PFSK-1 (cell line): Measurements from ENCODE around the gene TOR2A.

ENCODE experiments used
- FOXP2 ChIP-seq: optimal IDR thresholded peaks from 2 replicates; pipeline ENCODE3; 2011; ENCODE audit warnings: borderline replicate concordance, control low read depth, inconsistent platforms; ENCODE audit not compliant: insufficient read depth; ENCODE audit errors: extremely low read length, extremely low read depth
- POLR2AphosphoS5 ChIP-seq: IDR thresholded peaks from 2 replicates; pipeline ENCODE4 v1.6.1; 2012; ENCODE audit warnings: low read depth, mild to moderate bottlenecking, control low read depth, low read length, moderate library complexity
- REST ChIP-seq, 2 experiments: IDR thresholded peaks; 2 replicates each; pipeline versions ENCODE4 v1.6.1 to v1.8.0; 2011 to 2012; ENCODE audit warnings: low read depth in 2 of 2, low read length in 2 of 2, control low read depth in 1 of 2, inconsistent platforms in 1 of 2, mild to moderate bottlenecking in 1 of 2, moderate library complexity in 1 of 2; ENCODE audit not compliant: insufficient read depth in 1 of 2
- SIN3A ChIP-seq: IDR thresholded peaks from 2 replicates; pipeline ENCODE4 v1.6.1; 2012; ENCODE audit warnings: mild to moderate bottlenecking, low read length, moderate library complexity, borderline replicate concordance; ENCODE audit not compliant: insufficient read depth
- TAF1 ChIP-seq: IDR thresholded peaks from 2 replicates; pipeline ENCODE4 v1.6.1; 2012; ENCODE audit warnings: low read length, control low read depth, borderline replicate concordance; ENCODE audit not compliant: insufficient read depth

GRCh38 chr9:127700594-127701255, 34.4 kb downstream of the TOR2A start:
- TF ChIP-seq POLR2AphosphoS5 (no peak), SIN3A (no peak), TAF1 (no peak), REST (IDR thresholded peaks at IDR 0.05; ENCODE audit: insufficient read depth in 1 of 2, low read depth in 2 of 2, low read length in 2 of 2) (no peak), FOXP2 (no peak)
